BLaER1 treated with 17β-estradiol and CSF1 and Interleukin-3, amounts not matched to agents 10 nM and 100 nM (cell line): Measurements from ENCODE around the gene ATP13A2.

Source experiments
- H3K27ac ChIP-seq, 11 experiments: shearing (Covaris generic); formaldehyde crosslinking; 2 replicates each; pipeline ENCODE4 v1.8.1; 2022
- H3K27me3 ChIP-seq, 11 experiments: shearing (Covaris generic); formaldehyde crosslinking; 2 replicates each; pipeline ENCODE4 v1.8.1; 2022
- H3K36me3 ChIP-seq, 11 experiments: shearing (Covaris generic); formaldehyde crosslinking; 2 replicates each; pipeline ENCODE4 v1.8.1; 2022
- H3K4me1 ChIP-seq, 10 experiments: shearing (Covaris generic); formaldehyde crosslinking; 2 replicates each; pipeline ENCODE4 v1.8.1; 2022
- H3K4me2 ChIP-seq, 11 experiments: shearing (Covaris generic); formaldehyde crosslinking; 2 replicates each; pipeline ENCODE4 v1.8.1; 2022
- H3K4me3 ChIP-seq, 10 experiments: shearing (Covaris generic); formaldehyde crosslinking; 2 replicates each; pipeline ENCODE4 v1.8.1; 2022
- H3K9ac ChIP-seq, 11 experiments: shearing (Covaris generic); formaldehyde crosslinking; 2 replicates each; pipeline ENCODE4 v1.8.1; 2022
- H3K9me3 ChIP-seq, 11 experiments: shearing (Covaris generic); formaldehyde crosslinking; replicated peaks in 1 of 11; 2 replicates each; pipeline ENCODE4 v1.8.1; 2022
- H4K20me1 ChIP-seq, 11 experiments: shearing (Covaris generic); formaldehyde crosslinking; 2 replicates each; pipeline ENCODE4 v1.8.1; 2022
- Cebpa-rat ChIP-seq, 11 experiments: shearing (Covaris generic); IDR thresholded peaks; 2 replicates each; pipeline ENCODE4 v1.8.1; 2022

Gene ATP13A2

DNA sequence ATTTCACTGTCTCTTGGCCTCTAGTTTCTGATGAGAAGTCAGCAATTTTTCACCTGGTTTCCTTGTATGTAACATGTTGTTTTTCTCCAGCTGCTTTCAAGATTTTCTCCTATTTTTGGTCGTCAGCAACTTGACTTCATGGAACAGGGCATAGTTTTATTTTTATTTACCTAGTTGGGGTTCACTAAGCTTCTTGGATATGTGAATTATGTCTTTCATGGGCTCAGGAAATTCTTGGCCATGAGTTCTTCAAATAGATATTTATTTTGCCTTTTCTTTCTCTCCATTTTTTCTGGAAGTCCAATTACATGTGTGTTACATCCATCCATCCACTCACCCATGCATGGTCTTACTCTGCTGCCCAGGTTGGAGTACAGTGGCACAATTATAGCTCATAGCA is 28.4 kb upstream of the ATP13A2 start:
- Histone ChIP-seq H3K4me2 (no peak overlapping the region), H3K36me3 (peaks cover 76 to 99% (median 87%) of the 10 kb centered on the region in 11 experiments)
- no peak for TF ChIP-seq Cebpa-rat (IDR thresholded peaks at IDR 0.05)

GRCh38 chr1:17039522-17039921 is 27.8 kb upstream of the ATP13A2 start:
- H3K27ac ChIP-seq, result no peak overlapping the region
- H3K4me1 ChIP-seq, result peaks cover 0 to 27% (median 0%) of the 10 kb centered on the region in 10 experiments; a peak in 7 of 20 replicates
- no peak for TF ChIP-seq Cebpa-rat (IDR thresholded peaks at IDR 0.05)
- H3K36me3 ChIP-seq, result peaks cover 80 to 99% (median 89%) of the 10 kb centered on the region in 11 experiments
- peaks cover 7 to 91% (median 70%) of the 10 kb centered on the region in 11 experiments; a peak in 20 of 22 replicates for H4K20me1 ChIP-seq
- peak overlapping the region in 2 of 11 experiments; percentile 19 to 34; a peak in 2 of 22 replicates for H3K9ac ChIP-seq
- H3K9me3 ChIP-seq, result no peaks in the 10 kb centered on the region
- H3K27me3 ChIP-seq, result no peaks in the 10 kb centered on the region
- no peak overlapping the region for H3K4me3 ChIP-seq
- peak overlapping the region in 2 of 11 experiments; percentile 9 to 69; a peak in 2 of 22 replicates for H3K4me2 ChIP-seq

More for the DNA sequence above, 28.4 kb upstream of the ATP13A2 start:
- H3K9me3 ChIP-seq, result no peaks in the 10 kb centered on the region
- no peak overlapping the region for H3K9ac ChIP-seq
- no peak overlapping the region for H3K27ac ChIP-seq
- H3K4me1 ChIP-seq, result peaks cover 3 to 33% (median 4%) of the 10 kb centered on the region in 10 experiments
- H4K20me1 ChIP-seq, result peaks cover 5 to 91% (median 71%) of the 10 kb centered on the region in 11 experiments; a peak in 19 of 22 replicates
- no peak overlapping the region for H3K4me3 ChIP-seq
- H3K27me3 ChIP-seq, result no peaks in the 10 kb centered on the region

DNA sequence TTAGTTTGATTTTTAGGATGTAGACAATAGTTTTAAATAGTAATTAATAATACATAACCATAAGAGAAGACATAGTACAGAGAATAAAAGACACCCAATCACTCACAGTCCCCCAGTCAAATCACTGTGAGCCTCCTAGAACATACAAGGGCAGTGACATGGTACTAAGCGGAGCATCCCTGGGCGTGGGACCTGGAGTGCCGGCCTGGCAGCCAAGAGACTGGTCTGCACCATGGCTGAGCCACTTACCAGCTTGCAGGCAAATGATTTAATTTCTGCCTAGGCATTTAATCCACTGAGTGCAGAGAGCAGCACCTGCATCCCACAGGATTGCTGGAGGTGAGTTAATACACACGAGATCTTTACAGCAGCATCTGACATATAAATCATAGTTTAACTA is 21.8 kb upstream of the ATP13A2 start:
- Histone ChIP-seq H3K4me2 (no peak overlapping the region), H3K4me1 (peaks cover 0 to 49% (median 0%) of the 10 kb centered on the region in 10 experiments; a peak in 7 of 20 replicates), H3K9ac (no peak overlapping the region), H3K27ac (no peak overlapping the region), H3K36me3 (peaks cover 75 to 99% (median 90%) of the 10 kb centered on the region in 11 experiments), H4K20me1 (peaks cover 11 to 92% (median 74%) of the 10 kb centered on the region in 11 experiments; a peak in 21 of 22 replicates), H3K9me3 (no peaks in the 10 kb centered on the region), H3K27me3 (no peaks in the 10 kb centered on the region), H3K4me3 (no peak overlapping the region)
- TF ChIP-seq Cebpa-rat (IDR thresholded peaks at IDR 0.05), result no peak

DNA sequence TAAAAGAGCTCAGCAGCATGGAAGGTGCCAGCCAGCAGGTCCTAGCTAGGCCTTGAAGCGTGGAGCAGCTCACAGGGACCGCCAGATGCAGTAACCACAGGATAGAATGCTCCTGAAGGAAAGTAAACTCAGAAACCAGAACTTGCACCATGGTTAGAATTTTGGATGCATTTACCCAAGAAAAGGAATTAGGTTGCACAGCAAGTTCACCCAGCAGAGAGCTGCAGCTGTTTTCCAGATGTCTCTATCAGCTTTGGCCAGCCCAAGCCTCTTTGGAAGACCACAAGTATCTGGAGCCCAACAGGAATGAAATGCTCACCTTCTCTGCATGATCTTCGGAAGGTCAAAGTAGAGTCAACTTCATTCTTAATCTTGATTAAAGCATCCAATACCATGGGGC is 21.0 kb upstream of the ATP13A2 start:
- H3K27ac ChIP-seq, result no peak overlapping the region
- H3K9ac ChIP-seq, result no peak overlapping the region
- no peak overlapping the region for H3K4me2 ChIP-seq
- H3K4me3 ChIP-seq, result no peak overlapping the region
- peaks cover 0 to 49% (median 0%) of the 10 kb centered on the region in 10 experiments; a peak in 6 of 20 replicates for H3K4me1 ChIP-seq
- TF ChIP-seq Cebpa-rat (IDR thresholded peaks at IDR 0.05), result no peak
- no peaks in the 10 kb centered on the region for H3K27me3 ChIP-seq
- peaks cover 81 to 99% (median 93%) of the 10 kb centered on the region in 11 experiments for H3K36me3 ChIP-seq
- peaks cover 11 to 92% (median 70%) of the 10 kb centered on the region in 11 experiments; a peak in 21 of 22 replicates for H4K20me1 ChIP-seq
- H3K9me3 ChIP-seq, result no peaks in the 10 kb centered on the region

- Histone ChIP-seq H3K4me2 (peak overlapping the region in 2 of 11 experiments; percentile 13 to 53; a peak in 2 of 22 replicates), H3K9me3 (no peaks in the 10 kb centered on the region), H3K27ac (no peak overlapping the region), H3K9ac (peak overlapping the region in 1 of 11 experiments; percentile 12; a peak in 1 of 22 replicates), H4K20me1 (peaks cover 11 to 96% (median 71%) of the 10 kb centered on the region in 11 experiments; a peak in 21 of 22 replicates), H3K4me1 (peaks cover 0 to 55% (median 0%) of the 10 kb centered on the region in 10 experiments; a peak in 6 of 20 replicates), H3K27me3 (no peaks in the 10 kb centered on the region), H3K36me3 (peaks cover 90 to 100% (median 97%) of the 10 kb centered on the region in 11 experiments), H3K4me3 (no peak overlapping the region)
- no peak for TF ChIP-seq Cebpa-rat (IDR thresholded peaks at IDR 0.05)
Measured at GRCh38 chr1:17031436-17031835, 19.7 kb upstream of the ATP13A2 start.

GRCh38 chr1:17030206-17030605 is 18.5 kb upstream of the ATP13A2 start:
- peak overlapping the region in 2 of 11 experiments; percentile 43 to 44; a peak in 3 of 22 replicates for H3K27ac ChIP-seq
- H3K4me2 ChIP-seq, result peak overlapping the region in 3 of 11 experiments; percentile 28 to 73 (median 53); a peak in 5 of 22 replicates
- H4K20me1 ChIP-seq, result peaks cover 11 to 94% (median 59%) of the 10 kb centered on the region in 11 experiments; a peak in 21 of 22 replicates
- TF ChIP-seq Cebpa-rat (IDR thresholded peaks at IDR 0.05), result no peak
- peaks cover 0 to 65% (median 0%) of the 10 kb centered on the region in 10 experiments; a peak in 8 of 20 replicates for H3K4me1 ChIP-seq
- no peak overlapping the region for H3K4me3 ChIP-seq
- H3K27me3 ChIP-seq, result no peaks in the 10 kb centered on the region
- H3K36me3 ChIP-seq, result peaks cover 90 to 100% (median 99%) of the 10 kb centered on the region in 11 experiments
- H3K9ac ChIP-seq, result peak overlapping the region in 1 of 11 experiments; percentile 9; a peak in 1 of 22 replicates
- no peaks in the 10 kb centered on the region for H3K9me3 ChIP-seq

DNA sequence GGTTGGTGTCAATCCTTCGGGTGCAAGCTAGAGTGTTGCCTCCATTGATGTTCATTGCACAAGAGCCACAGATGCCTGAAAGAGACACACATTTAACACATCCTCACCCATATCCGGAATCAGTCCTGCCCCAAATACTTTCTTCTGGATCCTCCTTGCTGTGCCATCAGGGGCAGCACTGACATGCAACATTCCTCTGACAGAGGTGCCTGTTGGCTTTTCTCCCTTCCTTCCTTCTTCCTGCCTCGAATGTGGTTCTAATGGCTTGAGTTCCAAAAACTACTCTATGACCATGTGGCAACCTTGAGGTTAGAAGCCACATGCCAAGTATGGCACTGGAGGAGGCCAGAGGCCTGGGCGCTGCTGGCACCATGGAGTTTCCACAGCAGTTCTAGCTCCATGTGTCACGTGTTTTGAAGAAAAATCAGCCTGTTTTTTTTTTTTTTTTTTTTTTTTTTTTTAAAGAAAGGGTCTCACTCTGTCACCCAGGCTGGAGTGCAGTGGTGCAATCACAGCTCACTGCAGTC is 17.0 kb upstream of the ATP13A2 start:
- TF ChIP-seq Cebpa-rat (IDR thresholded peaks at IDR 0.05), result no peak
- Histone ChIP-seq H3K27me3 (no peaks in the 10 kb centered on the region), H3K4me3 (no peak overlapping the region), H3K9me3 (no peaks in the 10 kb centered on the region), H3K27ac (no peak overlapping the region), H3K36me3 (peaks cover 90 to 100% (median 99%) of the 10 kb centered on the region in 11 experiments), H3K9ac (0 out of 22 replicates have a peak overlapping the region, but pooled peaks of 1 of the 11 experiments have one; percentile 7), H3K4me1 (peaks cover 9 to 79% (median 12%) of the 10 kb centered on the region in 10 experiments; a peak in 17 of 20 replicates), H3K4me2 (peak overlapping the region in 2 of 11 experiments; percentile 53 to 73; a peak in 4 of 22 replicates), H4K20me1 (peaks cover 12 to 94% (median 57%) of the 10 kb centered on the region in 11 experiments; a peak in 21 of 22 replicates)

DNA sequence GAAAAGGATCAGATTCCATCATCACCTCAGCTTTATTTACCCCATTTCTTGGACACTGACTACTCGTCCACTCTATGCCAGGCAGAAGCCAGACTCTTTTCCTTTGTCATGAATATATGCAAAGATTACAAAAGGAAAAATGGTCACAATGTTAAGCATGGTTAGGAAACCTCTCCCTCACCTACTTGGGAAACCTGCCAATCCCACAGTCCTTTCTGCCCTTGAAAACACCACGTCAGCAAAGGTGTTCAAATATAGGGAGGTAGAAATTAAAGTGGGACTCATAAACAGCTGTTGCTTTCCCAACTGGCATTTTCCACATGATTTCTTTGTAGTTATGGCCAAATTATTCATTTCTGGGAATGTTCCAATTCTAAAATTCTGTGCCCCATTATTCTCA is 16.2 kb upstream of the ATP13A2 start:
- peaks cover 12 to 94% (median 53%) of the 10 kb centered on the region in 11 experiments; a peak in 20 of 22 replicates for H4K20me1 ChIP-seq
- no peak overlapping the region for H3K4me3 ChIP-seq
- peaks cover 88 to 100% (median 99%) of the 10 kb centered on the region in 11 experiments for H3K36me3 ChIP-seq
- H3K27me3 ChIP-seq, result no peaks in the 10 kb centered on the region
- H3K4me2 ChIP-seq, result peak overlapping the region in 3 of 11 experiments; percentile 1 to 73 (median 53); a peak in 5 of 22 replicates
- H3K9ac ChIP-seq, result no peak overlapping the region
- 0 out of 22 replicates have a peak overlapping the region, but pooled peaks of 1 of the 11 experiments have one; percentile 3 for H3K27ac ChIP-seq
- H3K9me3 ChIP-seq, result no peaks in the 10 kb centered on the region
- TF ChIP-seq Cebpa-rat (IDR thresholded peaks at IDR 0.05), result no peak
- H3K4me1 ChIP-seq, result peaks cover 12 to 88% (median 19%) of the 10 kb centered on the region in 10 experiments; a peak in 17 of 20 replicates

DNA sequence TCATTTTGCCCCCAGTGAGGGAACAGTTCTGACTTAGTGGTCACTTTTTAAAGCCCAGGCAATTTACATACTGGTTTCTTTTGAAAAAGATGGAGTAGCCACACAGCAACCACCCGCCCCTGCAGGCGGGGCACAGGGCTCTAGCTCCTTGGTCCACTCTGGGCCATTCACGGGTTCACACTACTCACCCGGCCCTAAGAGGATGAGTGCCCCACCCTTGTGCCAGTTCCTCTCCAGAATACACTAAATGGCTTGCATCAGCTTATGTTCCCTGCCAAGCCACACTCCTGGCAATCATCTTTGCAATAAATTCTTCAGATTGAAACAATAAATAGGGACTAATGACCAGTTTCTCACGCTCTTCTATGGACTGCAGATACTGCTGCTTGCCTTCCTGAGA is 15.7 kb upstream of the ATP13A2 start:
- Histone ChIP-seq H3K9me3 (no peaks in the 10 kb centered on the region), H3K4me1 (peaks cover 12 to 93% (median 20%) of the 10 kb centered on the region in 10 experiments; a peak in 17 of 20 replicates), H3K4me3 (no peak overlapping the region), H3K36me3 (peaks cover 88 to 100% (median 99%) of the 10 kb centered on the region in 11 experiments), H4K20me1 (peaks cover 12 to 94% (median 49%) of the 10 kb centered on the region in 11 experiments; a peak in 20 of 22 replicates), H3K27me3 (no peaks in the 10 kb centered on the region), H3K27ac (0 out of 22 replicates have a peak overlapping the region, but pooled peaks of 1 of the 11 experiments have one; percentile 3), H3K4me2 (peak overlapping the region in 3 of 11 experiments; percentile 1 to 73 (median 53); a peak in 5 of 22 replicates), H3K9ac (no peak overlapping the region)
- no peak for TF ChIP-seq Cebpa-rat (IDR thresholded peaks at IDR 0.05)
